Thyroid gland (tissue), 4 donors: Measurements from ENCODE around the gene GDPD3.

Experiments used
- POLR2A ChIP-seq, 2 donors: fragments of 450-650 bp; IDR thresholded peaks; one replicate each; pipeline ENCODE4 v1.6.1; 2017; ENCODE audit warnings: antibody characterized with exemption in 2 of 2, mild to moderate bottlenecking in 2 of 2, moderate library complexity in 1 of 2
- TF ChIP-seq, protein P1 (sequence below), 6 experiments: fragments of 200-600 bp in 3 of 6; fragments of 450-650 bp in 3 of 6; sonication (generic) in 3 of 6; IDR thresholded peaks; one replicate each; pipeline ENCODE4 v1.5.1; 2016 to 2019; ENCODE audit warnings: antibody characterized with exemption in 6 of 6, mild to moderate bottlenecking in 2 of 6, inconsistent platforms in 1 of 6, moderate library complexity in 1 of 6

- TF ChIP-seq, protein P1, sequence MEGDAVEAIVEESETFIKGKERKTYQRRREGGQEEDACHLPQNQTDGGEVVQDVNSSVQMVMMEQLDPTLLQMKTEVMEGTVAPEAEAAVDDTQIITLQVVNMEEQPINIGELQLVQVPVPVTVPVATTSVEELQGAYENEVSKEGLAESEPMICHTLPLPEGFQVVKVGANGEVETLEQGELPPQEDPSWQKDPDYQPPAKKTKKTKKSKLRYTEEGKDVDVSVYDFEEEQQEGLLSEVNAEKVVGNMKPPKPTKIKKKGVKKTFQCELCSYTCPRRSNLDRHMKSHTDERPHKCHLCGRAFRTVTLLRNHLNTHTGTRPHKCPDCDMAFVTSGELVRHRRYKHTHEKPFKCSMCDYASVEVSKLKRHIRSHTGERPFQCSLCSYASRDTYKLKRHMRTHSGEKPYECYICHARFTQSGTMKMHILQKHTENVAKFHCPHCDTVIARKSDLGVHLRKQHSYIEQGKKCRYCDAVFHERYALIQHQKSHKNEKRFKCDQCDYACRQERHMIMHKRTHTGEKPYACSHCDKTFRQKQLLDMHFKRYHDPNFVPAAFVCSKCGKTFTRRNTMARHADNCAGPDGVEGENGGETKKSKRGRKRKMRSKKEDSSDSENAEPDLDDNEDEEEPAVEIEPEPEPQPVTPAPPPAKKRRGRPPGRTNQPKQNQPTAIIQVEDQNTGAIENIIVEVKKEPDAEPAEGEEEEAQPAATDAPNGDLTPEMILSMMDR (IDR thresholded peaks at IDR 0.05) = no peak
- TF ChIP-seq POLR2A (IDR thresholded peaks at IDR 0.05) = no peak
Observed at GRCh38 chr16:30117768-30118167, 4.4 kb upstream of the GDPD3 start.
